Astrocyte (in vitro differentiated cells and primary cell): ENCODE measurements around the gene AQP12B.
"Not testable (repeated sequence)": the region's sequence is repeated elsewhere in the genome, so short reads cannot be mapped to it uniquely, and the experiment has no call there.

Experiments used
- CTCF ChIP-seq: IDR thresholded peaks from 2 replicates; pipeline ENCODE4 v1.5.1; 2011; ENCODE audit warnings: low read depth, mild to moderate bottlenecking, inconsistent platforms, low read length, moderate library complexity; ENCODE audit not compliant: insufficient read depth
- EZH2 ChIP-seq: IDR thresholded peaks from 2 replicates; pipeline ENCODE4 v1.6.1; 2012; ENCODE audit warnings: mild to moderate bottlenecking, low read length, inconsistent platforms; ENCODE audit not compliant: insufficient read depth

GRCh38 chr2:240683329-240683979 lies 769 bp upstream of the AQP12B start:
- TF ChIP-seq CTCF, EZH2: not testable (repeated sequence)
